ENCODE measurements around the gene CD151.

CD151 gene

DNA sequence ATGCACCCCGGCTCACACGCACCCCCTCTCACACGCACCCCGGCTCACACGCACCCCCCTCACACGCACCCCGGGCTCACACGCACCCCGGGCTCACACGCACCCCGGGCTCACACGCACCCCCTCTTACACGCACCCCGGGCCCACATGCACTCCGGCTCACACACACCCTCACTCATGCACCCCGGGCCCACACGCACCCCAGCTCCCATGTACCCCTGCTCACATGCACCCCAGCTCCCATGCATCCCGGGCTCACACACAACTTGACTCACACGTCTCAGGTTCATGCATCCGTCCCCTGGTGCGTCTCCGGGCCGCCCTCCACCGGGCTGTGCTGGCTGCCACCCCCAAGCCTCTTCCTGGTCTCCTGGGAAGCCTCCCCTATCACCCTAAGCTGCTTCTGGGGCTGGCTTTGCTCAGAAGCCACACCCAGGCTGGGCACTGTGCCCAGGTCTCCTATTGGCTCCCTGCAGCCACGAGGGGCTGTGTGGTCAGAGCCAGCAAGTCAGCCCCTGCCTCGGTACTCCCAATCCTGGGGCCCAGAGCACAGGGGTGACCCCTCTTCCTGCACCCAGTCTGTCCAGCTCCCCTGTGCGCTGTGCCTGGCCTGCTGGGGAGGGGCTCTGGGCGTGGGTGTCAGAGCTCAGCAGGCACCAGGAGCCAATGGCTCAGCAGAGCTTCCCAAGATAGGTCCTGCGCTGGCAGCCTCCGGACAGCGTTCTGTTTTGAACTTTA, 26.8 kb downstream of the CD151 start:
- Histone ChIP-seq H3K27me3 (ENCODE audit: insufficient read depth, low read depth, severe bottlenecking) (no peaks in the 10 kb centered on the region), H3K4me3 (ENCODE audit: low read depth, low read length) (no peak overlapping the region), H3K36me3 (peaks cover 5% of the 10 kb centered on the region; the same call in 1 of the 2 replicates), H3K9me3 (ENCODE audit: severe bottlenecking) (no peaks in the 10 kb centered on the region), H3K27ac (peak overlapping the region; percentile 26)
- peak; percentile 80 for DNase-seq
- no peak for TF ChIP-seq CTCF (IDR thresholded peaks at IDR 0.05; ENCODE audit: low read depth, low read length)

- no peak for TF ChIP-seq CTCF (IDR thresholded peaks at IDR 0.05; ENCODE audit: low read depth, low read length)
- peak overlapping the region; percentile 26 for H3K27ac ChIP-seq
- no peaks in the 10 kb centered on the region for H3K9me3 ChIP-seq (ENCODE audit: severe bottlenecking)
- no peaks in the 10 kb centered on the region for H3K27me3 ChIP-seq (ENCODE audit: insufficient read depth, low read depth, severe bottlenecking)
- no peak for DNase-seq
- H3K36me3 ChIP-seq = peaks cover 6% of the 10 kb centered on the region
- H3K4me3 ChIP-seq (ENCODE audit: low read depth, low read length) = no peak overlapping the region
These were observed 27.7 kb downstream of the CD151 start for GRCh38 chr11:860234-861104.

- H3K27ac ChIP-seq = no peak overlapping the region
- no peaks in the 10 kb centered on the region for H3K9me3 ChIP-seq (ENCODE audit: severe bottlenecking)
- peaks cover 12% of the 10 kb centered on the region for H3K36me3 ChIP-seq
- H3K27me3 ChIP-seq (ENCODE audit: insufficient read depth, low read depth, severe bottlenecking) = no peaks in the 10 kb centered on the region
- no peak for TF ChIP-seq CTCF (IDR thresholded peaks at IDR 0.05; ENCODE audit: low read depth, low read length)
- no peak overlapping the region for H3K4me3 ChIP-seq (ENCODE audit: low read depth, low read length)
- DNase-seq = no peak
These were observed 28.3 kb downstream of the CD151 start for GRCh38 chr11:861105-861479.

GRCh38 chr11:862081-862661, 29.4 kb downstream of the CD151 start:
- no peak for TF ChIP-seq CTCF (IDR thresholded peaks at IDR 0.05; ENCODE audit: low read depth, low read length)
- Histone ChIP-seq H3K4me3 (ENCODE audit: low read depth, low read length) (peak overlapping the region; percentile 42), H3K36me3 (peaks cover 21% of the 10 kb centered on the region), H3K27ac (peak overlapping the region; percentile 82), H3K9me3 (ENCODE audit: severe bottlenecking) (no peaks in the 10 kb centered on the region), H3K27me3 (ENCODE audit: insufficient read depth, low read depth, severe bottlenecking) (no peaks in the 10 kb centered on the region)
- DNase-seq = peak; percentile 93

GRCh38 chr11:862696-863022, 29.9 kb downstream of the CD151 start:
- H3K4me3 ChIP-seq (ENCODE audit: low read depth, low read length) = peak overlapping the region; percentile 42
- H3K9me3 ChIP-seq (ENCODE audit: severe bottlenecking) = no peaks in the 10 kb centered on the region
- no peak for DNase-seq
- no peaks in the 10 kb centered on the region for H3K27me3 ChIP-seq (ENCODE audit: insufficient read depth, low read depth, severe bottlenecking)
- TF ChIP-seq CTCF (IDR thresholded peaks at IDR 0.05; ENCODE audit: low read depth, low read length) = no peak
- peaks cover 22% of the 10 kb centered on the region for H3K36me3 ChIP-seq
- peak overlapping the region; percentile 82 for H3K27ac ChIP-seq
